Neural progenitor cell (in vitro differentiated cells): ENCODE results near the gene PCNT. TPM values are rescaled to one million over a fixed set of nuclear protein-coding genes. Genes with fewer than 3 reads are reported as not detected.

Experiments used
- DNase-seq: peaks from one replicate; pipeline ENCODE4 v3.0.0-alpha.2; 2016; ENCODE audit warnings: low spot score
- H2AFZ ChIP-seq: fragments of 200-600 bp; sonication (generic); replicated peaks from 2 replicates; pipeline ENCODE4 v1.6.1; 2016; ENCODE audit warnings: antibody characterized with exemption
- H3F3A ChIP-seq: fragments of 200-600 bp; sonication (generic); 2 replicates; pipeline ENCODE4 v1.6.1; 2016; ENCODE audit warnings: antibody characterized with exemption, low read depth
- H3K27ac ChIP-seq: fragments of 200-600 bp; sonication (generic); 2 replicates; pipeline ENCODE4 v1.5.1; 2016; ENCODE audit warnings: mild to moderate bottlenecking
- H3K27me3 ChIP-seq: fragments of 200-600 bp; sonication (generic); 2 replicates; pipeline ENCODE4 v1.6.1; 2016; ENCODE audit warnings: mild to moderate bottlenecking, moderate library complexity
- H3K36me3 ChIP-seq: fragments of 200-600 bp; sonication (generic); 2 replicates; pipeline ENCODE4 v1.5.1; 2016
- H3K4me1 ChIP-seq: fragments of 200-600 bp; sonication (generic); 2 replicates; pipeline ENCODE4 v1.6.1; 2016; ENCODE audit warnings: mixed run types
- H3K4me2 ChIP-seq: fragments of 200-600 bp; sonication (generic); 2 replicates; pipeline ENCODE4 v1.6.1; 2016
- H3K4me3 ChIP-seq: fragments of 200-600 bp; sonication (generic); 2 replicates; pipeline ENCODE4 v1.5.1; 2016
- H3K79me2 ChIP-seq: fragments of 200-600 bp; sonication (generic); 2 replicates; pipeline ENCODE4 v1.6.1; 2016; ENCODE audit warnings: low read depth
- H3K9ac ChIP-seq: fragments of 200-600 bp; sonication (generic); 2 replicates; pipeline ENCODE4 v1.6.1; 2016
- H3K9me3 ChIP-seq: fragments of 200-600 bp; sonication (generic); 2 replicates; pipeline ENCODE4 v1.5.1; 2016; ENCODE audit warnings: low read depth
- H4K20me1 ChIP-seq: fragments of 200-600 bp; sonication (generic); 2 replicates; pipeline ENCODE4 v1.6.1; 2016; ENCODE audit warnings: low read depth
- H3K27ac Mint-ChIP-seq: 3 replicates; pipeline ENCODE4 v1.8.0; 2021; ENCODE audit warnings: mixed read lengths
- H3K27me3 Mint-ChIP-seq: 2 replicates; pipeline ENCODE4 v1.8.0; 2022; ENCODE audit warnings: low read depth, mild to moderate bottlenecking, inconsistent platforms, moderate library complexity, mixed read lengths; ENCODE audit not compliant: insufficient read depth
- H3K36me3 Mint-ChIP-seq: 3 replicates; pipeline ENCODE4 v1.8.0; 2021; ENCODE audit warnings: mixed read lengths
- H3K4me1 Mint-ChIP-seq: 3 replicates; pipeline ENCODE4 v1.8.0; 2021; ENCODE audit warnings: mixed read lengths
- H3K4me3 Mint-ChIP-seq: 3 replicates; pipeline ENCODE4 v1.8.0; 2021; ENCODE audit warnings: mild to moderate bottlenecking, moderate library complexity, mixed read lengths
- H3K9me3 Mint-ChIP-seq: 3 replicates; pipeline ENCODE4 v1.8.0; 2020; ENCODE audit warnings: mixed read lengths
- CTCF ChIP-seq: fragments of 200-600 bp; sonication (generic); IDR thresholded peaks from 2 replicates; pipeline ENCODE4 v1.5.1; 2017; ENCODE audit warnings: antibody characterized with exemption, mild to moderate bottlenecking
- EZH2 ChIP-seq: fragments of 200-600 bp; sonication (generic); IDR thresholded peaks from 2 replicates; pipeline ENCODE4 v1.6.1; 2017; ENCODE audit warnings: antibody characterized with exemption, mild to moderate bottlenecking, moderate library complexity
- EZH2phosphoT487 ChIP-seq: fragments of 200-600 bp; sonication (generic); IDR thresholded peaks from 2 replicates; pipeline ENCODE4 v1.6.1; 2017; ENCODE audit warnings: antibody characterized with exemption
- total RNA-seq: library from RNA; depleted of rRNA; stranded (reverse); fragments of >200 nt; gene quantifications from 2 replicates; pipeline ENCODE4 v1.2.3, GENCODE V29; 2015; ENCODE audit warnings: low replicate concordance

The PCNT gene
- total RNA-seq, 1 donor from 2014 or later: 42.0 TPM

- H3K4me2 ChIP-seq: no peak overlapping the region
- Mint-ChIP-seq H3K4me3 (no peak overlapping the region), H3K4me1 (no peaks in the 10 kb centered on the region), H3K9me3 (no peaks in the 10 kb centered on the region), H3K36me3 (peaks cover 25% of the 10 kb centered on the region), H3K27ac (no peak overlapping the region), H3K27me3 (peaks cover 2% of the 10 kb centered on the region)
- no peak overlapping the region for H2AFZ ChIP-seq
- TF ChIP-seq CTCF (no peak), EZH2phosphoT487 (no peak), EZH2 (no peak)
- no peak overlapping the region for H3K9ac ChIP-seq
- no peaks in the 10 kb centered on the region for H3K79me2 ChIP-seq
- DNase-seq: no peak
- H3K27me3 ChIP-seq: no peaks in the 10 kb centered on the region
- H4K20me1 ChIP-seq: no peaks in the 10 kb centered on the region
- H3K4me1 ChIP-seq: no peaks in the 10 kb centered on the region
- no peaks in the 10 kb centered on the region for H3F3A ChIP-seq
- no peaks in the 10 kb centered on the region for H3K9me3 ChIP-seq
- H3K27ac ChIP-seq: no peak overlapping the region
- H3K4me3 ChIP-seq: no peak overlapping the region
- no peaks in the 10 kb centered on the region for H3K36me3 ChIP-seq
Observed at GRCh38 chr21:46356005-46356338, 32.0 kb downstream of the PCNT start.

- no peak overlapping the region for H3K4me3 Mint-ChIP-seq
- peak overlapping the region; percentile 53 for H3K27ac Mint-ChIP-seq
- H3K79me2 ChIP-seq: no peaks in the 10 kb centered on the region
Observed at GRCh38 chr21:46356494-46357334, 32.8 kb downstream of the PCNT start.

GRCh38 chr21:46357335-46357604 is 33.3 kb downstream of the PCNT start:
- H3K27ac ChIP-seq: no peak overlapping the region
- no peaks in the 10 kb centered on the region for H3K36me3 ChIP-seq
- H3K36me3 Mint-ChIP-seq: peaks cover 32% of the 10 kb centered on the region
- H3K9ac ChIP-seq: no peak overlapping the region
- no peaks in the 10 kb centered on the region for H3K27me3 Mint-ChIP-seq
- H3K4me1 ChIP-seq: no peaks in the 10 kb centered on the region
- no peaks in the 10 kb centered on the region for H3K9me3 Mint-ChIP-seq
- H3K4me1 Mint-ChIP-seq: no peaks in the 10 kb centered on the region
- no peak overlapping the region for H3K4me2 ChIP-seq
- H3F3A ChIP-seq: no peaks in the 10 kb centered on the region
- no peaks in the 10 kb centered on the region for H3K79me2 ChIP-seq
- no peak overlapping the region for H3K4me3 Mint-ChIP-seq
- no peaks in the 10 kb centered on the region for H4K20me1 ChIP-seq
- no peak overlapping the region for H2AFZ ChIP-seq
- no peak for DNase-seq
- no peaks in the 10 kb centered on the region for H3K9me3 ChIP-seq
- peak overlapping the region; percentile 53 for H3K27ac Mint-ChIP-seq
- H3K27me3 ChIP-seq: no peaks in the 10 kb centered on the region
- no peak overlapping the region for H3K4me3 ChIP-seq
- TF ChIP-seq CTCF: no peak
- TF ChIP-seq EZH2: no peak
- TF ChIP-seq EZH2phosphoT487: no peak

More at GRCh38 chr21:46356494-46357334, 32.8 kb downstream of the PCNT start:
- Mint-ChIP-seq H3K9me3 (no peaks in the 10 kb centered on the region), H3K36me3 (peaks cover 30% of the 10 kb centered on the region), H3K27me3 (peaks cover 2% of the 10 kb centered on the region), H3K4me1 (no peaks in the 10 kb centered on the region)
- Histone ChIP-seq H2AFZ (no peak overlapping the region), H3K27me3 (no peaks in the 10 kb centered on the region), H3F3A (no peaks in the 10 kb centered on the region), H3K4me2 (no peak overlapping the region), H3K9ac (no peak overlapping the region), H3K4me3 (no peak overlapping the region), H3K9me3 (no peaks in the 10 kb centered on the region), H3K4me1 (no peaks in the 10 kb centered on the region), H4K20me1 (no peaks in the 10 kb centered on the region), H3K36me3 (no peaks in the 10 kb centered on the region), H3K27ac (no peak overlapping the region)
- TF ChIP-seq EZH2: no peak
- TF ChIP-seq CTCF: no peak
- no peak for TF ChIP-seq EZH2phosphoT487
- no peak for DNase-seq
